Testis (tissue), 3 donors: ENCODE data around the gene EXOC3L1. TPM values are rescaled to one million over a fixed set of nuclear protein-coding genes. Genes with fewer than 3 reads are reported as not detected.

ENCODE experiments used
- DNase-seq: peaks from one replicate; pipeline ENCODE4 v3.0.0-alpha.2; 2019
- H3K27ac ChIP-seq, 2 donors: fragments of 200-600 bp; sonication (generic); one replicate each; pipeline ENCODE4 v1.5.1; 2019
- H3K27me3 ChIP-seq: fragments of 200-600 bp; sonication (generic); one replicate; pipeline ENCODE4 v1.5.1; 2019
- H3K36me3 ChIP-seq: fragments of 200-600 bp; sonication (generic); one replicate; pipeline ENCODE4 v1.5.1; 2017; ENCODE audit warnings: low read depth; ENCODE audit errors: missing control alignments
- H3K4me1 ChIP-seq: fragments of 200-600 bp; sonication (generic); one replicate; pipeline ENCODE4 v1.5.1; 2019
- H3K4me3 ChIP-seq, 2 donors: fragments of 200-600 bp; sonication (generic); one replicate each; pipeline ENCODE4 v1.5.1; 2017 to 2019
- H3K9me3 ChIP-seq: fragments of 200-600 bp; sonication (generic); one replicate; pipeline ENCODE4 v1.5.1; 2017
- CTCF ChIP-seq, 3 experiments: fragments of 450-650 bp in 2 of 3; fragments of 200-600 bp in 1 of 3; sonication (generic) in 1 of 3; IDR thresholded peaks; one replicate each; pipeline ENCODE4 v1.5.1; 2016 to 2019; ENCODE audit warnings: antibody characterized with exemption in 3 of 3, mild to moderate bottlenecking in 2 of 3, moderate library complexity in 1 of 3
- POLR2A ChIP-seq: fragments of 450-650 bp; IDR thresholded peaks from one replicate; pipeline ENCODE4 v1.6.1; 2017; ENCODE audit warnings: antibody characterized with exemption, mild to moderate bottlenecking, moderate library complexity
- WGBS, 2 donors: methylation state at CpG; one replicate each; pipeline ENCODE4 v1.1.5; 2018; 5-methylcytosine and 5-hydroxymethylcytosine counted together
- intact Hi-C: fragments of 100-400 bp; cut with DNase I; formaldehyde crosslinking; loops from one replicate; pipeline ENCODE4 v1.15.1; 2023; ENCODE audit warnings: low total_unique reads
- polyA plus RNA-seq: library from polyadenylated mRNA; stranded (reverse); fragments of 350-450 nt; fragmentation: Illumina TruSeq; extraction: RNeasy Lipid Tissue Mini Kit (QIAGEN cat#74804); gene quantifications from one replicate; pipeline ENCODE4 v1.2.3, GENCODE V29; 2014; ENCODE audit warnings: low read depth, low replicate concordance; ENCODE audit not compliant: insufficient read depth
- total RNA-seq, 2 donors: library from RNA; depleted of rRNA; stranded (reverse); fragments of >200 nt; gene quantifications; one replicate each; pipeline ENCODE4 v1.2.3, GENCODE V29; 2016

EXOC3L1 gene
- total and polyA plus RNA-seq, 3 donors from 2014 or later: 2.6 to 9.0 (median 5.1) TPM

DNA sequence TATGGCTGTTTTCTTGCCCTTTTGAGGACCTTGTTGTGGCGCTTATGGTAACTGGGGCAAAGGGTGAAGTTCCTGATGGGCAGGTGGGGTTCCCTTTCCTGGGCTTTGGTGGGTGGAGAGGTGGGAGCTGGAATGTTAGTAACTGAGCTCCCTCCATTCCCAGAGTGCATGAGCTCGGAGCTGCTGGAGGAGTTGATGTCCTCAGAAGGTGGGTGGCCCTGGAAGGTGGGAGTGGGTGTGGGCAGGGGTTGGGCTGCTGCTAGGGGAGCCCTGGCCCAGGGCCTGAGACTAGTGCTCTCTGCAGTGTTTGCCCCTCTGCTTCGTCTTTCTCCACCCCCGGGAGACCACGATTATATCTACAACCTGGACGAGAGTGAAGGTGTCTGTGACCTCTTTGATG, 7.8 kb upstream of the EXOC3L1 start:
- no peaks in the 10 kb centered on the region for H3K36me3 ChIP-seq
- H3K4me3 ChIP-seq: no peak overlapping the region
- H3K27me3 ChIP-seq: no peaks in the 10 kb centered on the region
- 76 to 77% methylated on average over 6 of the region's 6 CpGs for WGBS, 2 donors
- TF ChIP-seq CTCF (IDR thresholded peaks at IDR 0.05) (no peak), POLR2A (no peak)
- peaks cover 31% of the 10 kb centered on the region for H3K4me1 ChIP-seq
- intact Hi-C loops: no loop called here
- no peak for DNase-seq
- no peak overlapping the region for H3K27ac ChIP-seq
- H3K9me3 ChIP-seq: no peaks in the 10 kb centered on the region

DNA sequence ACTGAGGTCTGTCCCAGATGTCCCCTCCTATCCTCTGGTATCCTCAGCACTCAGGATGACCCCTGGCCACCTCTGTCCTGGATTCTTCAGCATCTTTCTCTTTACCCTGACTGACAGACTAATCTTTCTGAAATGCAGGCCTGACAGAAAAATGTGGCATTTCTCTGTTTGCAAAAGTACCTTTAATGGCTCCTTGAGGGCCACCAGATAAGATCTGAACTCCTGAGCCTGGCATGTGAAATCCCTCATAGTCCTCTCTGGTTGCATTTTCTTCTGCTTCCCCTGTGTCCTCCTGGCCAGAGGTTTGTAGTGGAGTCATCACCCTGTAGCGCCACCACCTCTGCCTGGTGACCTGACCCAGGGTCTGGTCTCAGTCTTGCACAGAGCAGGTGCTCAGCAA, 6.9 kb upstream of the EXOC3L1 start:
- Histone ChIP-seq H3K36me3 (no peaks in the 10 kb centered on the region), H3K27me3 (no peaks in the 10 kb centered on the region), H3K4me1 (peaks cover 34% of the 10 kb centered on the region), H3K4me3 (no peak overlapping the region), H3K9me3 (no peaks in the 10 kb centered on the region), H3K27ac (no peak overlapping the region)
- intact Hi-C loops: no loop called here
- DNase-seq: no peak
- TF ChIP-seq POLR2A (no peak), CTCF (IDR thresholded peaks at IDR 0.05) (no peak)
- WGBS, 2 donors: 100% methylated on average over 1 of the region's 1 CpG

- 73% methylated on average over 4 to 5 of the region's 5 CpGs for WGBS, 2 donors
- H3K27ac ChIP-seq: no peak overlapping the region
- H3K9me3 ChIP-seq: no peaks in the 10 kb centered on the region
- no peaks in the 10 kb centered on the region for H3K27me3 ChIP-seq
- no peak for TF ChIP-seq POLR2A
- no peak for TF ChIP-seq CTCF (IDR thresholded peaks at IDR 0.05)
- DNase-seq: no peak
- peaks cover 43% of the 10 kb centered on the region for H3K4me1 ChIP-seq
- no peak overlapping the region for H3K4me3 ChIP-seq
- H3K36me3 ChIP-seq: no peaks in the 10 kb centered on the region
- intact Hi-C loops: no loop called here
These were observed 5.7 kb upstream of the EXOC3L1 start for GRCh38 chr16:67195676-67196075.

DNA sequence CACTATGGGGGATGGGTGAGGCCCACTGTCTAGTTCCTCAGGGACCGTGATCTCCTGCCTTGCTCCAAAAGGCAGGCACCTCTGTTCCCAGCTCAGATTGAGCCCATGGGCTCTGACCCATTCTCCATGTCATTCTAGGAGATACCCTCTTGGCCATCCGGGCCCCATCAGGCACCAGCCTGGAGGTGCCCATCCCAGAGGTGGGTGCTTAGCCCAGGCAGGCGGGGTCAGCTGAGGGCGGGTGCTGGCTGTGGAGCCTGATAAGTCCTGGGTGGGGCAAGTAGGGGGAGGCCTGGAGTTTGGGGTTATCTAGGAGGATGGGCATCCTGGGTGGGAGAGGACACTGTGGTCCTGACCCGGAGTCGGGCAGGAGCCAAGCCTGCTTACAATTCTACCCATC, 4.3 kb upstream of the EXOC3L1 start:
- Histone ChIP-seq H3K4me1 (peaks cover 46% of the 10 kb centered on the region), H3K27me3 (no peaks in the 10 kb centered on the region), H3K27ac (no peak overlapping the region), H3K4me3 (no peak overlapping the region), H3K36me3 (no peaks in the 10 kb centered on the region), H3K9me3 (no peaks in the 10 kb centered on the region)
- TF ChIP-seq POLR2A (no peak), CTCF (IDR thresholded peaks at IDR 0.05) (no peak)
- no peak for DNase-seq
- intact Hi-C loops: no loop called here
- 93 to 95% methylated on average over 3 to 6 of the region's 6 CpGs for WGBS, 2 donors

- Histone ChIP-seq H3K9me3 (no peaks in the 10 kb centered on the region), H3K4me3 (no peak overlapping the region), H3K36me3 (no peaks in the 10 kb centered on the region), H3K4me1 (peaks cover 39% of the 10 kb centered on the region), H3K27me3 (no peaks in the 10 kb centered on the region), H3K27ac (no peak overlapping the region)
- intact Hi-C loops: no loop called here
- TF ChIP-seq CTCF (IDR thresholded peaks at IDR 0.05): no peak
- no peak for TF ChIP-seq POLR2A
- no peak for DNase-seq
These were observed 3.6 kb upstream of the EXOC3L1 start for GRCh38 chr16:67193536-67193935.
